Measurements from ENCODE around the gene LIN52. TPM values are rescaled to one million over a fixed set of nuclear protein-coding genes. Genes with fewer than 3 reads are reported as not detected.

The LIN52 gene
- polyA plus RNA-seq, 1 donor from 2014 or later, result 57.9 TPM

GRCh38 chr14:74038020-74038859 is 46.5 kb upstream of the LIN52 start:
- H3K4me3 ChIP-seq (ENCODE audit: low read length), result no peak overlapping the region
- TF ChIP-seq SMC3 (conservative IDR thresholded peaks at IDR 0.05; ENCODE audit: poor library complexity), result peak; percentile 66
- TF ChIP-seq RAD21 (conservative IDR thresholded peaks at IDR 0.05), result peak; percentile 73
- TF ChIP-seq, protein P1, sequence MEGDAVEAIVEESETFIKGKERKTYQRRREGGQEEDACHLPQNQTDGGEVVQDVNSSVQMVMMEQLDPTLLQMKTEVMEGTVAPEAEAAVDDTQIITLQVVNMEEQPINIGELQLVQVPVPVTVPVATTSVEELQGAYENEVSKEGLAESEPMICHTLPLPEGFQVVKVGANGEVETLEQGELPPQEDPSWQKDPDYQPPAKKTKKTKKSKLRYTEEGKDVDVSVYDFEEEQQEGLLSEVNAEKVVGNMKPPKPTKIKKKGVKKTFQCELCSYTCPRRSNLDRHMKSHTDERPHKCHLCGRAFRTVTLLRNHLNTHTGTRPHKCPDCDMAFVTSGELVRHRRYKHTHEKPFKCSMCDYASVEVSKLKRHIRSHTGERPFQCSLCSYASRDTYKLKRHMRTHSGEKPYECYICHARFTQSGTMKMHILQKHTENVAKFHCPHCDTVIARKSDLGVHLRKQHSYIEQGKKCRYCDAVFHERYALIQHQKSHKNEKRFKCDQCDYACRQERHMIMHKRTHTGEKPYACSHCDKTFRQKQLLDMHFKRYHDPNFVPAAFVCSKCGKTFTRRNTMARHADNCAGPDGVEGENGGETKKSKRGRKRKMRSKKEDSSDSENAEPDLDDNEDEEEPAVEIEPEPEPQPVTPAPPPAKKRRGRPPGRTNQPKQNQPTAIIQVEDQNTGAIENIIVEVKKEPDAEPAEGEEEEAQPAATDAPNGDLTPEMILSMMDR (IDR thresholded peaks at IDR 0.05; ENCODE audit: poor library complexity, severe bottlenecking), result peak; percentile 74
- TF ChIP-seq MXI1 (conservative IDR thresholded peaks at IDR 0.05; ENCODE audit: poor library complexity, severe bottlenecking), result no peak
- no peak for TF ChIP-seq EZH2 (IDR thresholded peaks at IDR 0.05; ENCODE audit: borderline replicate concordance, insufficient read depth, low read length, poor library complexity, severe bottlenecking)
- no peak for TF ChIP-seq POLR2AphosphoS5 (IDR thresholded peaks at IDR 0.05)
- TF ChIP-seq, protein P2, sequence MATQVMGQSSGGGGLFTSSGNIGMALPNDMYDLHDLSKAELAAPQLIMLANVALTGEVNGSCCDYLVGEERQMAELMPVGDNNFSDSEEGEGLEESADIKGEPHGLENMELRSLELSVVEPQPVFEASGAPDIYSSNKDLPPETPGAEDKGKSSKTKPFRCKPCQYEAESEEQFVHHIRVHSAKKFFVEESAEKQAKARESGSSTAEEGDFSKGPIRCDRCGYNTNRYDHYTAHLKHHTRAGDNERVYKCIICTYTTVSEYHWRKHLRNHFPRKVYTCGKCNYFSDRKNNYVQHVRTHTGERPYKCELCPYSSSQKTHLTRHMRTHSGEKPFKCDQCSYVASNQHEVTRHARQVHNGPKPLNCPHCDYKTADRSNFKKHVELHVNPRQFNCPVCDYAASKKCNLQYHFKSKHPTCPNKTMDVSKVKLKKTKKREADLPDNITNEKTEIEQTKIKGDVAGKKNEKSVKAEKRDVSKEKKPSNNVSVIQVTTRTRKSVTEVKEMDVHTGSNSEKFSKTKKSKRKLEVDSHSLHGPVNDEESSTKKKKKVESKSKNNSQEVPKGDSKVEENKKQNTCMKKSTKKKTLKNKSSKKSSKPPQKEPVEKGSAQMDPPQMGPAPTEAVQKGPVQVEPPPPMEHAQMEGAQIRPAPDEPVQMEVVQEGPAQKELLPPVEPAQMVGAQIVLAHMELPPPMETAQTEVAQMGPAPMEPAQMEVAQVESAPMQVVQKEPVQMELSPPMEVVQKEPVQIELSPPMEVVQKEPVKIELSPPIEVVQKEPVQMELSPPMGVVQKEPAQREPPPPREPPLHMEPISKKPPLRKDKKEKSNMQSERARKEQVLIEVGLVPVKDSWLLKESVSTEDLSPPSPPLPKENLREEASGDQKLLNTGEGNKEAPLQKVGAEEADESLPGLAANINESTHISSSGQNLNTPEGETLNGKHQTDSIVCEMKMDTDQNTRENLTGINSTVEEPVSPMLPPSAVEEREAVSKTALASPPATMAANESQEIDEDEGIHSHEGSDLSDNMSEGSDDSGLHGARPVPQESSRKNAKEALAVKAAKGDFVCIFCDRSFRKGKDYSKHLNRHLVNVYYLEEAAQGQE (IDR thresholded peaks at IDR 0.05; ENCODE audit: borderline replicate concordance), result no peak
- no peak for TF ChIP-seq EP300 (conservative IDR thresholded peaks at IDR 0.05; ENCODE audit: poor library complexity, severe bottlenecking)
- TF ChIP-seq TAF1 (IDR thresholded peaks at IDR 0.05; ENCODE audit: low read depth), result no peak
- no peaks in the 10 kb centered on the region for H3K36me3 ChIP-seq (ENCODE audit: insufficient read depth, low read length)
- H3K27ac ChIP-seq (ENCODE audit: low read length), result no peak overlapping the region
- H3K4me2 ChIP-seq (ENCODE audit: low read length), result no peak overlapping the region
- no peaks in the 10 kb centered on the region for H3K9me2 ChIP-seq (ENCODE audit: insufficient read depth, low read length)
- H4K20me1 ChIP-seq (ENCODE audit: insufficient read depth), result no peaks in the 10 kb centered on the region
- no peaks in the 10 kb centered on the region for H3K27me3 ChIP-seq (ENCODE audit: insufficient read depth, low read depth, low read length)
- H3F3A ChIP-seq (ENCODE audit: insufficient read depth, low read length, poor library complexity, severe bottlenecking), result no peaks in the 10 kb centered on the region
- H3K9me3 ChIP-seq (ENCODE audit: low read length), result no peaks in the 10 kb centered on the region
- no peaks in the 10 kb centered on the region for H3K79me2 ChIP-seq (replicated peaks; ENCODE audit: insufficient read depth, low read length)
- no peak overlapping the region for H3K9ac ChIP-seq (ENCODE audit: low read length)
- H2AFZ ChIP-seq (ENCODE audit: low read depth, low read length), result no peak overlapping the region

- no peaks in the 10 kb centered on the region for H3K9me2 ChIP-seq (ENCODE audit: insufficient read depth, low read length)
- TF ChIP-seq POLR2AphosphoS5 (IDR thresholded peaks at IDR 0.05) (no peak), SMC3 (conservative IDR thresholded peaks at IDR 0.05; ENCODE audit: poor library complexity) (no peak), EP300 (conservative IDR thresholded peaks at IDR 0.05; ENCODE audit: poor library complexity, severe bottlenecking) (no peak), MXI1 (conservative IDR thresholded peaks at IDR 0.05; ENCODE audit: poor library complexity, severe bottlenecking) (no peak), RAD21 (conservative IDR thresholded peaks at IDR 0.05) (no peak), TAF1 (IDR thresholded peaks at IDR 0.05; ENCODE audit: low read depth) (no peak), EZH2 (IDR thresholded peaks at IDR 0.05; ENCODE audit: borderline replicate concordance, insufficient read depth, low read length, poor library complexity, severe bottlenecking) (no peak)
- TF ChIP-seq, protein P1 (IDR thresholded peaks at IDR 0.05; ENCODE audit: poor library complexity, severe bottlenecking), result no peak
- TF ChIP-seq, protein P2 (IDR thresholded peaks at IDR 0.05; ENCODE audit: borderline replicate concordance), result no peak
- H3K27me3 ChIP-seq (ENCODE audit: insufficient read depth, low read depth, low read length), result no peaks in the 10 kb centered on the region
- H4K20me1 ChIP-seq (ENCODE audit: insufficient read depth), result no peaks in the 10 kb centered on the region
- H2AFZ ChIP-seq (ENCODE audit: low read depth, low read length), result no peak overlapping the region
- H3K9ac ChIP-seq (ENCODE audit: low read length), result no peak overlapping the region
- H3K4me2 ChIP-seq (ENCODE audit: low read length), result no peak overlapping the region
- no peaks in the 10 kb centered on the region for H3K36me3 ChIP-seq (ENCODE audit: insufficient read depth, low read length)
- no peak overlapping the region for H3K27ac ChIP-seq (ENCODE audit: low read length)
- H3K4me3 ChIP-seq (ENCODE audit: low read length), result no peak overlapping the region
- H3F3A ChIP-seq (ENCODE audit: insufficient read depth, low read length, poor library complexity, severe bottlenecking), result no peaks in the 10 kb centered on the region
- no peaks in the 10 kb centered on the region for H3K9me3 ChIP-seq (ENCODE audit: low read length)
- no peaks in the 10 kb centered on the region for H3K79me2 ChIP-seq (replicated peaks; ENCODE audit: insufficient read depth, low read length)
Measured at GRCh38 chr14:74042296-74042695, 42.5 kb upstream of the LIN52 start.
